Muscle of leg (tissue), 11 donors: Measurements from ENCODE around the gene NDUFAF4. TPM values are rescaled to one million over a fixed set of nuclear protein-coding genes. Genes with fewer than 3 reads are reported as not detected.

ENCODE experiments used
- DNase-seq: peaks from one replicate; pipeline ENCODE4 v3.0.0; 2013
- H3K27ac ChIP-seq: one replicate; pipeline ENCODE4 v1.5.1; 2013; ENCODE audit warnings: mild to moderate bottlenecking, low read length, control low read depth
- H3K27me3 ChIP-seq: one replicate; pipeline ENCODE4 v1.6.1; 2013; ENCODE audit warnings: low read length; ENCODE audit not compliant: control insufficient read depth, insufficient read depth
- H3K36me3 ChIP-seq: one replicate; pipeline ENCODE4 v1.6.1; 2013; ENCODE audit warnings: low read length; ENCODE audit not compliant: control insufficient read depth, insufficient read depth
- H3K4me1 ChIP-seq: one replicate; pipeline ENCODE4 v1.6.1; 2013; ENCODE audit warnings: low read length; ENCODE audit not compliant: control insufficient read depth, insufficient read depth
- H3K4me3 ChIP-seq: one replicate; pipeline ENCODE4 v1.5.1; 2013; ENCODE audit warnings: low read length, control low read depth
- H3K9me3 ChIP-seq: replicated peaks from 2 replicates; pipeline ENCODE4 v1.6.1; 2013; ENCODE audit warnings: low read depth, low read length; ENCODE audit not compliant: control insufficient read depth
- WGBS: methylation state at CpG from one replicate; pipeline ENCODE4 v1.1.5; 2013; ENCODE audit warnings: missing lambda C conversion rate; ENCODE audit not compliant: insufficient coverage; 5-methylcytosine and 5-hydroxymethylcytosine counted together
- polyA plus RNA-seq, 8 donors: library from polyadenylated mRNA; unstranded; fragments of 120-200 nt; gene quantifications; one replicate each; pipeline versions ENCODE4 v1.2.1 to v1.2.3, GENCODE V29; 2013; ENCODE audit warnings: inconsistent platforms in 1 of 8, low replicate concordance in 1 of 8; ENCODE audit not compliant: insufficient read length in 8 of 8, insufficient read depth in 1 of 8
- total RNA-seq: library from RNA; stranded (reverse); fragments of 120-200 nt; gene quantifications from one replicate; pipeline ENCODE4 v1.2.4, GENCODE V29; 2013

NDUFAF4 gene
- total and polyA plus RNA-seq, 9 donors = 26.8 to 33.7 (median 28.7) TPM

- Histone ChIP-seq H3K9me3 (peaks cover 2% of the 10 kb centered on the region), H3K36me3 (no peaks in the 10 kb centered on the region), H3K27me3 (no peaks in the 10 kb centered on the region), H3K4me3 (no peak overlapping the region), H3K27ac (no peak overlapping the region), H3K4me1 (no peaks in the 10 kb centered on the region)
- no peak for DNase-seq
- WGBS = no CpG with 5 or more reads among the region's 2 CpGs
Measured at GRCh38 chr6:96849615-96850014, 48.1 kb downstream of the NDUFAF4 start.

- no peaks in the 10 kb centered on the region for H3K27me3 ChIP-seq
- no peak overlapping the region for H3K4me3 ChIP-seq
- H3K27ac ChIP-seq = no peak overlapping the region
- peaks cover 2% of the 10 kb centered on the region for H3K9me3 ChIP-seq
- DNase-seq = no peak
- H3K36me3 ChIP-seq = no peaks in the 10 kb centered on the region
- no peaks in the 10 kb centered on the region for H3K4me1 ChIP-seq
Measured at GRCh38 chr6:96844530-96844929, 53.2 kb downstream of the NDUFAF4 start.

DNA sequence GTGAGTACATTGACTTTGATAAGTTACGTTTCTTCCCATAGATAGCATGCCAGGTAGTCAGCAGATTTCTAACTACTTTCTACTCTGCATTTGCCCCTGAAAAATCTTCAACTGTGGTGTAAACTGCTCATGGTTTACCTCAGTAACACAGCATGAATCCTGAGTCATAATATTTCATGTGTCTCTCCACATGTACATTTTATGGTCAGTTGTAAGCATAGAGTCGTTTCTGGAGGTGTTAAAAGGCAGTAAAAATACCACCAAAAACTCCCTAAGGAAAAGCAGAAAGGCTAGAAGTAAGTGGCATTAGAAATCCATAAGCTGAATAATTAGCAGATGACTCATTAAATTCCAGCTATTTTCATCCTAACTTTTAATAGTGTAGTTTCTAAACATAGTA, 56.3 kb downstream of the NDUFAF4 start:
- H3K36me3 ChIP-seq = no peaks in the 10 kb centered on the region
- 60% methylated on average over 1 of the region's 2 CpGs for WGBS
- H3K9me3 ChIP-seq = no peaks in the 10 kb centered on the region
- DNase-seq = no peak
- peaks cover 9% of the 10 kb centered on the region for H3K4me1 ChIP-seq
- H3K27ac ChIP-seq = no peak overlapping the region
- peaks cover 12% of the 10 kb centered on the region for H3K27me3 ChIP-seq
- H3K4me3 ChIP-seq = no peak overlapping the region

Other genes starting within 250 kb of the NDUFAF4 start
- gene GPR63, start 60.4 kb downstream of the NDUFAF4 start, total RNA-seq = 2.6 TPM
- gene GPR63, start 60.4 kb downstream of the NDUFAF4 start, polyA plus RNA-seq = 1 to 10 TPM; 2.2 to 3.8 (median 3.0) TPM
- gene KLHL32, start 26.8 kb upstream of the NDUFAF4 start, total RNA-seq = 0.13 TPM
- gene KLHL32, start 26.8 kb upstream of the NDUFAF4 start, polyA plus RNA-seq = under 1 TPM in 4 of 8 donors, not detected in 4; 0.08 to 0.39 (median 0.19) TPM